ENCODE data around the gene NACAD. TPM values are rescaled to one million over a fixed set of nuclear protein-coding genes. Genes with fewer than 3 reads are reported as not detected.

The NACAD gene
- total RNA-seq, 4 donors from 2014 or later, result 0.04 to 1.9 (median 0.62) TPM; not detected in 1

DNA sequence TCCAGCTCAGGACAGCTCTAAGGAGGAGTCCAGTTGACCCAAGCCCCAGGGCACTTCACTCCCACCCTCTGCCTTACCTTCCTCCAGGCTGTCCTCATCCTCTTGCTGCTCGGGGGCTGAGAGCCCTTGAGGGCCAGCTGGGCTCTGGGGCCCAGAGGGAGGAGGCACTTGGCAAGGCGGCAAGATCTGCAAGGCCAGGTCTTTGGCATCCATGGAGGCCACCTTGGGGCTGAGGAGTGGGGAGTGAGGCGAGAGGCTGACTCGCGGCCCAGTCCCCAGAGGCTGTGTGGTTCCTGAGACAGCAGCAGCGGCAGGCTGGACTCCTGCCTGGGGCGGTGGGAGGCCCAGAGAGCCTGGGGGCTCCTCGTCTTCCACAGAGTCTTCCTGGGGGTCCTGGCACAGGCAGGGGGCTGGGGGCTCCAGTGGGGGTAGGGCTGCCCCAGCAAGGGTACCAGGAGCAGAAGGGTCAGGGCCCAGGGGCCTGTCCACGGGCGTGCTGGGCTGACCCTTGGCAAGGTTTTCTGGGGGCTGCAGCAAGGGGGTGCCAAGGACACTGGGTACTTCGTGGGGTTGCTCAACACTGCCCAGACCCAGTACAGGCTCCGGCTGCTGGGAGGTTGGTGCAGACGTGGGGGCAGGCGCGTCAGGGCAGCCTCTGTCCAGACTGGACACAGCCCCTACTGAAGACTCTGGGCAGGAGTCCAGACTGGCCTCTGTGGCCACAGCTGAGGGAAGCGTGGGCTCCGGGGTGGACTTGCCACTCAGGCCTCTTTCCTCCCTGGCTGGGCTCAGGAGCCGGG lies 6.5 kb downstream of the NACAD start:
- H3K4me3 ChIP-seq, result no peak overlapping the region
- H3K4me1 ChIP-seq, result no peaks in the 10 kb centered on the region
- TF ChIP-seq POLR2A (IDR thresholded peaks at IDR 0.05), result no peak
- TF ChIP-seq, protein P1, sequence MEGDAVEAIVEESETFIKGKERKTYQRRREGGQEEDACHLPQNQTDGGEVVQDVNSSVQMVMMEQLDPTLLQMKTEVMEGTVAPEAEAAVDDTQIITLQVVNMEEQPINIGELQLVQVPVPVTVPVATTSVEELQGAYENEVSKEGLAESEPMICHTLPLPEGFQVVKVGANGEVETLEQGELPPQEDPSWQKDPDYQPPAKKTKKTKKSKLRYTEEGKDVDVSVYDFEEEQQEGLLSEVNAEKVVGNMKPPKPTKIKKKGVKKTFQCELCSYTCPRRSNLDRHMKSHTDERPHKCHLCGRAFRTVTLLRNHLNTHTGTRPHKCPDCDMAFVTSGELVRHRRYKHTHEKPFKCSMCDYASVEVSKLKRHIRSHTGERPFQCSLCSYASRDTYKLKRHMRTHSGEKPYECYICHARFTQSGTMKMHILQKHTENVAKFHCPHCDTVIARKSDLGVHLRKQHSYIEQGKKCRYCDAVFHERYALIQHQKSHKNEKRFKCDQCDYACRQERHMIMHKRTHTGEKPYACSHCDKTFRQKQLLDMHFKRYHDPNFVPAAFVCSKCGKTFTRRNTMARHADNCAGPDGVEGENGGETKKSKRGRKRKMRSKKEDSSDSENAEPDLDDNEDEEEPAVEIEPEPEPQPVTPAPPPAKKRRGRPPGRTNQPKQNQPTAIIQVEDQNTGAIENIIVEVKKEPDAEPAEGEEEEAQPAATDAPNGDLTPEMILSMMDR (IDR thresholded peaks at IDR 0.05), result no peak
- no peak for DNase-seq
- peaks cover 0 to 9% (median 0%) of the 10 kb centered on the region in 3 donors for H3K36me3 ChIP-seq
- 38 to 63% methylated on average over 3 of the region's 18 CpGs for WGBS, 2 donors
- H3K27me3 ChIP-seq, result no peaks in the 10 kb centered on the region
- intact Hi-C loops (cut with DNase I), result no loop called here
- H3K27ac ChIP-seq, result no peak overlapping the region
- H3K9me3 ChIP-seq, result no peaks in the 10 kb centered on the region

DNA sequence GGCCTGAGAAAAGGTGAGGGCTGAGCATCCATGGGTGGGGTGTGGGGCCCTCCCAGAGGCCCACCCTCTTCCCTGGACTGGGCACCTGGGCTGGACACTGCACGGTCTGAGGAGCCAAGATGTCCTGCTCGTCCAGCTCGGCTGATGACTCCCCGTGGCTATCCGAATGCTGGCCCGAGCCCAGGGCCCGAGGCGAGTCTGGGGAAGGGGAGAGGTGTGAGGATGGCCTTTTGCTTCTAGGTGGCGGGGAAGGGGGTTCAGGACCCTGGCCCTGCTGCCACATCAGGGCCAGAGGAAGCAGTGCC lies 7.1 kb downstream of the NACAD start:
- no peaks in the 10 kb centered on the region for H3K27me3 ChIP-seq
- H3K36me3 ChIP-seq, result peaks cover 4 to 15% (median 5%) of the 10 kb centered on the region in 3 donors
- H3K4me1 ChIP-seq, result no peaks in the 10 kb centered on the region
- no peak overlapping the region for H3K4me3 ChIP-seq
- H3K9me3 ChIP-seq, result no peaks in the 10 kb centered on the region
- intact Hi-C loops (cut with DNase I), result no loop called here
- H3K27ac ChIP-seq, result no peak overlapping the region
- 85% methylated on average over 5 of the region's 9 CpGs; no CpG with 5 or more reads in 1 of the 2 donors for WGBS, 2 donors
- TF ChIP-seq POLR2A (IDR thresholded peaks at IDR 0.05), result no peak
- TF ChIP-seq, protein P1 (IDR thresholded peaks at IDR 0.05), result no peak
- no peak for DNase-seq

DNA sequence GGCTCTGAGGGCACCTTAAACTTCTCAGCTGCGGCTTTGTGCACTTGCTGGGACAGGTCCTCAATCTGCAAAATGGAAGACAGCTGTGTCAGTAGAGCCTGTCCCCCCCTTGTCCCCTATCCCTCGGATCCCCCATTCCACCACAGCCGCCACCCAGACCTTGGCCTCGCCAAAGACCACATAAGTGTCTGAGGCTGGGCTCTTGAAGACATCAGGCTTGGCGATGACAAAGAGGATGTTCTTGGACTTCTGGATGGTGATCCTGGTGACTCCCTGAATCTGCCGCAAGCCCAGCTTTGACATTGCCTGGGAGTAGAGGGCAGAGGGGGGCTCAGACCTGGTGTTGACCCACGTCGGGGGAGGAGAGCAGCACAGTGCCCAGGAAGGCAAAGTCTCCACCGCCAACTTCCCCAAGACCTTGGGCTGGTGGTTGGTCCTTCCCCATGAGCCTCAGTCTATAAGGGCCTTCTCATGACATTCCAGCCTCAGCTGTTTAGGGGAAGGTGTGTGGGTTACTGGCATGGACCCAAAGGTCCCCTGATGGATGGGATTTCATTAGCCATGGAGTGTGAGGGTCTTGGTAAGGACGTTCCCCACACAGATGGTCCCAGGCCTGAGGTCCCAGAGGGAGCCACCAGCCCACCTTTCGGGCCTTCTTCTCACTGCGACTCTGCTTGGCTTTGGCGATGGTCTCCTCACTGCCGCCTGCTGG lies 7.7 kb downstream of the NACAD start:
- H3K27ac ChIP-seq, result no peak overlapping the region
- H3K4me3 ChIP-seq, result no peak overlapping the region
- H3K9me3 ChIP-seq, result no peaks in the 10 kb centered on the region
- H3K4me1 ChIP-seq, result no peaks in the 10 kb centered on the region
- 88 to 90% methylated on average over 5 to 12 of the region's 14 CpGs for WGBS, 2 donors
- H3K36me3 ChIP-seq, result peaks cover 9 to 20% (median 9%) of the 10 kb centered on the region in 3 donors
- TF ChIP-seq, protein P1 (IDR thresholded peaks at IDR 0.05), result no peak
- no peak for TF ChIP-seq POLR2A (IDR thresholded peaks at IDR 0.05)
- no peak for DNase-seq
- no peaks in the 10 kb centered on the region for H3K27me3 ChIP-seq
- intact Hi-C loops (cut with DNase I), result no loop called here

DNA sequence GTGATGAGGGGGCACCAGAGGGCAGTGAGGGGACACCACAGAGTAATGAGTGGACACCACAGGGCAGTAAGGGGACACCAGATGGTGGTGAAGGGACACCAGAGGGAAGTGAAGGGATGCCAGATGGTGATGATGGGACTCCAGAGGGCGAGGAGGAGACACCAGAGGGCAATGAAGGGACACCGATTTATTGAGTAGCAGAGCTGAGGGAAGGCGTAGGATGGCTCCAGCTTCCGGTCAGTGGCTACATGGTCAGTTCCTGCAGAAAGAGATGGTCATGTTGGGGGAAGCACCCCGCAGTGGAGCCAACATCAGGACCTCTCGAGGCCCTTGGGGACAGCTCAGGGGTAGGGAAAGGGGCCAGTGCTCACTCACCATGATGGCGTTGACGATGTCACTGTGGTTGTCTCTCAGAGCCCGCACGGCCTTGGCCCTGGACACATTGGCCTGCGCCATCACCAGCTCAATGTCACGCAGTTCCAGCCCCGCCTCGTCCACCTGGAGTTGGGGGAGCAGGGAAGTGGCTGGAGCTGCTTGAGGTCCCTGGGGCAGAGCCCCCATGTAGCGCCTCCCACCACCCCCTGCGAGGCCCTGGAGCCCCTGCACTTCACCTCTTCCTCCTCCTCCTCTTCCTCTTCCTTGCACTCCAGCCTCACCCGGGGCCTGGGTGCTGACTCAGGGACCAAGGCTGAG lies 8.4 kb downstream of the NACAD start:
- WGBS, 2 donors, result 83 to 85% methylated on average over 11 to 13 of the region's 17 CpGs
- TF ChIP-seq, protein P1 (IDR thresholded peaks at IDR 0.05), result no peak
- TF ChIP-seq POLR2A (IDR thresholded peaks at IDR 0.05), result no peak
- Histone ChIP-seq H3K4me3 (no peak overlapping the region), H3K36me3 (peaks cover 16 to 27% (median 16%) of the 10 kb centered on the region in 3 donors), H3K4me1 (no peaks in the 10 kb centered on the region), H3K27me3 (no peaks in the 10 kb centered on the region), H3K27ac (no peak overlapping the region), H3K9me3 (no peaks in the 10 kb centered on the region)
- no peak for DNase-seq
- intact Hi-C loops (cut with DNase I), result no loop called here
